ENCODE measurements around the gene SEC22C.
"Not testable (repeated sequence)": the region's sequence is repeated elsewhere in the genome, so short reads cannot be mapped to it uniquely, and the experiment has no call there.

The SEC22C gene

DNA sequence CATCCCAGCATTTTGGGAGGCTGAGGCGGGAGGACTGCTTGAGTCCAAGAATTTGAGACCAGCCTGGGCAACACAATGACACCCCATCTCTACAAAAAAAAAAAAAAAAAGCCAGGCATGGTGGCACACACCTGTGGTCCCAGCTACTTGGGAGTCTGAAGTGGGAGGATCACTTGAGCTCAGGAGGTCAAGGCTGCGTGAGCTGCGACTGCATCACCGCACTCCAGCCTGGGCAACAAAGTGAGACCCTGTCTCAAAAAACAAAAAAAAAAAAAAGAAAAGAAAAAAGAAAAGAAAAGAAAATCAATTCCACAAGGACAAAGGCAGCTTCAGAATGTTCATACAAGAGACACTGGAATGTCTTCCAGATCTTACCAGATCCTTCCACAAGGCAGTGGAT is 2.4 kb downstream of the SEC22C start:
- DNase-seq, result not testable (repeated sequence)

DNA sequence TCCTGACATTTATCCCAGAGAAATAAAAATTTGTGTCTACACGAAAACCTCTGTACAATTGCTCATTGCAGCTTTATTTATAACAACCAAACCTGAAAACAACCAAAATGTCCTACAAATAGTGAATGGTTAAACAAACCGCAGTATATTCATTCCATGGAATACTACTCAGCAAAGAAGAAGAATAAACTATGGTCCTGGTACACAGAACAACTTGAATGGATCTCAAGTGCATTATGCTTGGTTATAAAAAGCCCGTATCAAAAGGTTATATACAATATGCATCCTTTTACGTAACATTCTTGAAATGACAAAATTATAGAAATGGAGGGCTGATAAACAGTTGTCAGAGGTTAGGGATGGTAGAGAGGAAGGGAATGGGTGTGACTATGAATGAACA is 3.7 kb downstream of the SEC22C start:
- no peak for DNase-seq

- DNase-seq, result no peak
These were observed 6.5 kb downstream of the SEC22C start for GRCh38 chr3:42575137-42575741.

GRCh38 chr3:42572278-42572677 is 9.5 kb downstream of the SEC22C start:
- DNase-seq, result peak; percentile 24 to 45

DNA sequence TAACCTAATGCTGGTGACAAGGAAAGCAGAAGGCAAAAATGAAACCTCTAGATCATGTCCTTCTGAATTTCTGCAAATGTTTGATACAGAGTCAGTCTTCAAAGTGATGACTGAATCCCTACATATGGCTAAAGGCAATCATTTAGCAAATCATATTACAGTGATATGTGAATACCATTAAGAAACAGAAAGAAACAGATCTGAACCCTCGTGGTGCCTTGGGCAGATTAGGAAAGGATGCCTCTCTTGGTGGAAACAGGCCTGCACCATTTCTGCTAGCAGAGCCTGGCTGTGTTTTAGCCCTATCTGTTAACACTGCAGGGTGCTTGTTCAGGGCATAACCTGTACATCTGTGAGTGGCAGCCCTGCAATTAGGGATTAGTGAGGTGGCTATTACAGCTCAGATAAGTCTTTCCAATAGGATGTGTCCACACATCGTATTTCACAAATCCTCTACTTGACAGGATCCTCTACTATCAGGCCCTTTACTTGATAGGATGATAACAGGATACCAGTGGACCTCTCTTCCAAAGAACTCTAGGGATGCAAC is 12.1 kb downstream of the SEC22C start:
- DNase-seq, result no peak

DNA sequence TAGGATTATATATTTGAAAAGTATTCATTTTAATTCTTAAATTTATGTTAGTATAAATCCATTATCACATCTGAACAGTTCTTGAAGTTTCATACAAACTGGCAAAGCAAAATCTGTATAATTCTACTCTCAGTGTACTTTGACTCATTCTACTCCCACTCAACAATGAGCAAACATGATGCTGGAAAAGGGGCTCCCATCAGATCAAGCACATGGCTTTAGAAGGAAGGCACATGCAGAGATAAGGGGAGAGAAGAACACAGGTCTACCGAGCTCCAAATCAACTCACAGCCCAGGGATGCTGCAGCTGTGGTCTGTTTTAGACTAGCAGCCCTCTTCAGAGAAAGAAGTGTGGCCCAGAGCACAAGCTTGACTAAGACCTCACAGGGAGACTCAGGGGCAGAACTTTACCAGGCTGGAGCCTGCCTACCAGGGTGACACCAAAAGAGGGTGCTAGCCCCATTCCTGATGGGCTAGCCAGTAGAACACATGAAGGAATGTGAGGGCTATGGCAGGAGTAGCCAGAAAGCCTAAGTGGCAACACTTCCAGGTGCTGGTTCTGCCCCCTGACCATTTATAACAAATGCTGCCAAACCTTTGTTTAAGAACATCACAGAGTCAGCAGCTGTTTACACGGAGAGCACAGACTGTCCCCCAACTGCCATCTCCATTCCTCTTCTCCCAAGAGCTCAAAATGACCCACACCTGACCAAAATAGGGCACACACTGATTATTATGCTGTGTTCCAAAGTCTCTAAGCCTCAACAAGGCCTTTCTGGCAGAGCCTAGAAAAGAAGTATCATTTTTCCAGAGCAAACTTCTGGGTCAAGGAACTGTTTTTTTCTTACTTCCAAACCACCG is 19.5 kb downstream of the SEC22C start:
- DNase-seq, result no peak

DNA sequence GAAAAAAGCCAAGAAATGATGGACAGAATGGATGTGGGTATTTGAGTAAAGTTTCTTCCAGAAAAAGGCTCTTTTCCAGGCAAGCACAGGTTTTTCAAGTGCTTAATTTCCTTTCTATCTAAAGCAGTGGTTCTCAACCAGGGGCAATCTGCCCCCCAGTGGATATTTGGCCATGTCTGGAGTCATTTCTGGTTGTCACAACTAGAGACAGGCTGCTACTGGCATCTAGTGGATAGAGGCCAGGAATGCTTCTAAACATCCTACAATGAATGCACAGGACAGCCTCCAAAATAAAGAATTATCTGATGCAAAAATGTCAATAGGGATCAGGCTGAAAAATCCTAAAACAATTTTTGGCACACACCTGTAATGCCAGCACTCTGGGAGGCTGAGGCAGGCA is 23.9 kb downstream of the SEC22C start:
- peak; percentile 30 to 64 for DNase-seq

GRCh38 chr3:42556817-42557216 is 24.9 kb downstream of the SEC22C start:
- not testable (repeated sequence) for DNase-seq

DNA sequence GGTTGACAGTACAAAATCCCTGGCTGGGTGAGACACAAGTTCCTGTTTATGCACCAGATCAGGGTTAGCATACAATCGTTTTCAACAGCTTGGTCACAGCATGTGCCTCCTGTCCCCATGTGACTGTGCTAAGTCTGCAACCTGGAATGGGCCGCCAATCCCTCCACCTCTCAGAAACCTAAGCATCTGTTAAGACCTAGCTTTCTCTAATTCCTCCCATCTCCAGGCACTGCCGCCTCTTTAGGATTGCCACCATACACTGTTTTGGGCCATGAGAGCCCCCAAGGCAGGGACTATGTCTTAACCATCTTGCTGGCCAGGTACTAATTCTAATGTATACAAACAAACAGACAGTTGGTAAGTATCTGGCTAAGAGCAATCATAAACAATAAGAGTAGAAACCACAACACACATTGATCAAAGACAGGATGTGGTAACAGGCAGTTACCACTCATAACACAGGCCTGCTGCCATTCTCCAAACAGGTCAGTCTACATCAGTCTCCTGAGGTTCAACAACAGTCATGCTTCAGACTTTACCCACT is 25.6 kb downstream of the SEC22C start:
- DNase-seq, result peak; percentile 37 to 70

DNA sequence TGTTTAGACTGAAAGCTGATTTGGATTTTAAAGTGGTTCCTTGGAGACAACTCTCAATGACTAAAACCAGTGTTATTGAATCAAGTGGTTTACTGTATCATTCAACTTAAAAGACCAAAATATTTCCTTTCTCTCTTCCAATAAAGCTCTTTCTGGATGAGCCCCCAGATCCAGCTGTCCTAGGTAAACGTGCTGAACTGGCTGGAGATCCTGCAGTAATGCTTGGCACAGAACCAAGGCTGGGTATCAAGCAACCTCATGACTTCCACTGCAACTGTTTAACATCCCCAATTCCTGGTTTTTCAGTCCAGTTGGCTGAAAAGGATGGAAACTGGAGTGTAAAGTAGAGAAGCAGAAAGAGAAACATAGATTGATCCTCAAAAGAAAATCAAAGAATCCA is 28.9 kb downstream of the SEC22C start:
- DNase-seq, result no peak

DNA sequence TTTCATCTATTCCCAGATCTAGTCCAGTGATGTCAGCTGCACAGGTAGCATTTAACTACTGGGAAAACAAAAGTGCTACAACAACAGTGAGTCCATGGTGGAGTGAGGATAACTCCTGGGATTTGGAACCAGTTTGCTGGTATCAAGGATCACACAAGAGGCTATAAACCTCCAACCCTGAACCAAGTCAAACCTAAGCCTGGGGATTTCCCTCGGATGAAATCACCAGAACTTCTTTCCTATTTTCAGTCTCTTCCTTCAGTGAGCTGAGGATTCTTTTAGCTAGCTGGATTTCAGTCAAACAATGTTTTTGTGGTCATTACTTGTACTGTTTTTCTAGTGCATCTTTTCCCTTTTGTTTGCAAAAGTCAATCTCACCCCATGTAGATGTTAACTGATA is 31.5 kb downstream of the SEC22C start:
- no peak for DNase-seq

DNA sequence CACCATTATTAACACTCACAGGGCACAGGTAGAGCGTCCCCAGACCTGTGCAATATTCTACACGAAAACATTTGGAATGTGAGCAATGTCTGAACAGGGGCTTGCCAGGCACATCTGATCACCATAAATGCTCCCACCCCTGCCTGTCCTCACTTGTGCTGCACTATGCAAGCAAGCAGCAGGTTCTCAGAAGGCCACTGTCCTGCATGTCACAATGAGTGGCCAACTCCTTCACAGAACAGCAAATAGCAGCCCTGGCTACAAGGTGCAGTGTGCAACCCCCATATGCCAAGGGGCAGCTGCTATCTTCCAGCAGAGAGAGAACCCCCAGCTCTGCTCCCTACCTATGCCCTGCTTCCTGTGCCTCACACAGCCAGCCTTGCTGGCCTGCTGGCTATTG is 32.6 kb downstream of the SEC22C start:
- no peak for DNase-seq

DNA sequence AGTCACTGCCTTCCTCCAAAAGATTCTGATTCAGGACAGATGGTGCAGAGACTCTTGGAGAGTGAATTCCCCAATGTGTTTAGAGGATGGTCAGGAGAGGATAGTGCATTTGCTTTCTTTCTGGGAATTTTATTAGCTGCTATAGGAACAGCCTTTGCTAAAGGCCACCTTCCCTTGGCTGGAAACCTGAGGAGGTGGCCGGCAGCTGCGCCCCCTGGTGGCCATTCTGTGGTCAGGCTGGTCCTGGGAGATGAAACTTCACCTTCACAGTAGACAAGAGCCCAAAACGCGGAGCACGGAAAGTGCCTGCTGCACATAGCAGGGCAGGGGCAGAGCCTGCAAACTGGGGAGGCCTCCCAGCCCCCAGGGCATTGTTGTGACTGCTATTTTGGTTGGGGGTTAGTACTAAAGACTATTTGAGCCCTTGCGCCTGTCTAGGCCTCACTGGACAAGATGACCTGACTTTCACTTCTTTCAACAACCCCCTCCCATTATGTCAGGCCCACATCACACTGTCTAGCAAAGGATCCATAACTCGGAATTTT is 34.3 kb downstream of the SEC22C start:
- peak; percentile 57 to 66 for DNase-seq

- no peak for DNase-seq
These were observed 35.0 kb downstream of the SEC22C start for GRCh38 chr3:42546691-42547213.

DNA sequence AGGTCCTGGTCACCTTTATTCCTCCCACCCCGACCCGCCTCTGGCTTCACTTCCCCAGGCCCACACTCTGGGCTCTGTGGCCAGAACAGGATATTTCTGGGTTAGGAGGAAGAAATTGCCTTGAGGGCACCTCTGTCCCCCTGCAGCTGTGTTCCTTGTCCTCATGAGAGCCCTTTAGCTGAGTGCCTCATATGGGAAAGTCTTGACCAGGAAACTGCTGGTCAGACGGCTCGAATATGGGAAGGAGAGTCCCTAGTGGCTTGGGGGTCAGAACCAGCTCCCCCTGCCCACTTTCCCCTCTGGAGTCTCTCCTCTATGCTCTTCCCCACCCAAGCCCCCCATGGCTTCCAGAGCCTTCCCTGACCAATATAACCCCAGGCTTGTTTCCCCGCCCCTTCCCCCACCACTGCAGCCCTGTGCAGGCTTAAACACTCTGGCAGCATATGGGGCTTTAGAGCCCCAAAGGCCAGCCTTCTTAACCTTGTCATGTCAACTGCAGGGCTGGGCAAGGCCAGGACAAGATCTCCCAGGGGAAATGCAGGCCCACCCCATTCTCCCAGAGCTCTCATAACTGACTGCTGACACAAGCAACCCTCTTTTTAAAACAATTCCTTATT is 36.4 kb downstream of the SEC22C start:
- DNase-seq, result no peak

- no peak for DNase-seq
These were observed 37.1 kb downstream of the SEC22C start for GRCh38 chr3:42544492-42545283.

DNA sequence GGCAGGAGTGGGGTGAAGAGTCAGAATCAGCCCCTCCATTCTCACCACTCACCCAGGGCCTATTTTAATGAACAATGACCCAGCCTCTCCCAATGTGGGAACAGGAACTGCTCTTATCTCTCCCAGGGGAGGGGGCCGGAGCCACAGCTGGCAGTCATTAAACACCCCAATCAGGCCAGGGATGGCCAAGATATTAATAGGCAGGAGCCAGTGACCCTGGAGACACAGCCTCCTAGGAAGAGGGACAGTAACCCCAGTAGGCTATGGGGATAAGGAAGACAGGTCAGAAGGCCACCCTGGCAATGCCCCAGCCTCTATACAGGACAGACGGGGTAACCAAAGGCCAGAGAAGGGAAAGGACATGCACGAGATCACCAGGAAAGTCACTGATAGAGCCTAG is 40.7 kb downstream of the SEC22C start:
- DNase-seq, result no peak

DNA sequence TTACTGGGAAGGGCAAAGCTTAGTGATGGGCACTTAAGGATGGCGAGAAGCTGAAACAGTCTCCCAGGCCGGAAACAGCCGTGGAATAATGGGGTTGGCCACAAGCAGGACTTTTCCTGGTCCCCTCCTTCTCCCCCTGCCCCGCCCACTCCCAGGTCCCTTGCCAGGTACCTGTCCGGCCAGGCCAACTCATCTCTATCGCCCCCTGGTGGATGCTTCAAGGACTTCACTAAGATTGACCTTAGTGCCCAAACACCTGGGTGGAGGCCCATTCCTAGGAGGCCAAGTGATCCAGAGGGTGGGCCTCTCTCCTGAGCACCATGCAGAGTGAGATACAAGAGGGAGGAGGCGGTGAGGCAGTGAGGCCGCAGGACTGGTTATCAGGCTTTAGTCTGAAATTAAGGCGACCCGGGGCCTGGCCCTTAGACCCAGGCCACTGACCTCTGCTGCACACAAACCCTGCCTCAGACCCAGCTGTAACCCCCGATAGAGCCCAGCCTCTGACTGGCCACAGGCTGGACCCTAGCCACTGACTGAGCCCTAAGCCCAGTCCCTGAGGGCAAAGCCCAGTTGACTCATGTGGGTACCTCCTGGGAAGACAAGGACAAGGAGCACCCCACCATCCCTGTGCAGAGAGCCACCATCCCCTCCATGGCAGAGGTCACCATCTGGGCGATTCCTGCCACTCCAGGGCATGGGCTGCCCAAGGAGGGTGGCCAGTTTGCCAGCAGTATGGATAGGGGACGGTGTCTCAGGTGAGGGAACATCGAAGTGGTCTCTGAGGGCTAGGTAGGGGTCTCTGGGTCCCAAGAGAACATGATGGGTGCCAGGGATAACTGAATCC is 41.7 kb downstream of the SEC22C start:
- DNase-seq, result peak; percentile 48 to 68

GRCh38 chr3:42537350-42537749 is 44.4 kb downstream of the SEC22C start:
- no peak for DNase-seq

DNA sequence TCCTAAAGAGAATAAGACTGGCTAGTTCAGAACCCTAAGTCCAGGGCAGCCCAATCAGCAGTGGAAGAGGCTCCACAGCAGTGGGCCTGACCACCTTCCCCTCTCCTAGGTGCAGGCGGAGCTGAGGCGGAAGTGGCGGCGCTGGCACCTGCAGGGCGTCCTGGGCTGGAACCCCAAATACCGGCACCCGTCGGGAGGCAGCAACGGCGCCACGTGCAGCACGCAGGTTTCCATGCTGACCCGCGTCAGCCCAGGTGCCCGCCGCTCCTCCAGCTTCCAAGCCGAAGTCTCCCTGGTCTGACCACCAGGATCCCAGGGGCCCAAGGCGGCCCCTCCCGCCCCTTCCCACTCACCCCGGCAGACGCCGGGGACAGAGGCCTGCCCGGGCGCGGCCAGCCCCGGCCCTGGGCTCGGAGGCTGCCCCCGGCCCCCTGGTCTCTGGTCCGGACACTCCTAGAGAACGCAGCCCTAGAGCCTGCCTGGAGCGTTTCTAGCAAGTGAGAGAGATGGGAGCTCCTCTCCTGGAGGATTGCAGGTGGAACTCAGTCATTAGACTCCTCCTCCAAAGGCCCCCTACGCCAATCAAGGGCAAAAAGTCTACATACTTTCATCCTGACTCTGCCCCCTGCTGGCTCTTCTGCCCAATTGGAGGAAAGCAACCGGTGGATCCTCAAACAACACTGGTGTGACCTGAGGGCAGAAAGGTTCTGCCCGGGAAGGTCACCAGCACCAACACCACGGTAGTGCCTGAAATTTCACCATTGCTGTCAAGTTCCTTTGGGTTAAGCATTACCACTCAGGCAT is 45.6 kb downstream of the SEC22C start:
- peak; percentile 39 to 59 for DNase-seq
